ENCODE measurements around the gene FOXP1.

The FOXP1 gene

DNA sequence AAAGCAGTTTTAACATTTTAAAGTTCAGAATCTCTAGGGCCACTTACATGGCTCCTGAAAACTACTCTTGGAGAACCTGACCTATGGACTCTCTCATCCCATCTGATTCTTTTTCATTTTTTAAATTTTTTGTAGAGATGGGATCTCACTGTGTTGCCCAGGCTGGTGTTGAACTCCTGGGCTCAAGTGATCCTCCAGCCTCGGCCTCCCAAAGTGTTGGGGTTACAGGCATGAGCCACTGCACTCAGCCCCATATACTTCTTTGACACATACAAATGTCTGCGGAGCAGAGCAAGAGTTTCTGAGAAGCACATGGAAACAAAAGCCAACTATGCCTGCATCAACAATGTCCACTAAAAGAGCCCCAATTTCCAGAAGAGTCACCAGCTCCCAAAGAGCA, 189.8 kb downstream of the FOXP1 start:
- no peak for DNase-seq

- DNase-seq: no peak
Observed at GRCh38 chr3:71393093-71393492, 190.4 kb downstream of the FOXP1 start.

- no peak for DNase-seq
Observed at GRCh38 chr3:71392251-71392650, 191.3 kb downstream of the FOXP1 start.

- no peak for DNase-seq
Observed at GRCh38 chr3:71391361-71391760, 192.2 kb downstream of the FOXP1 start.

DNA sequence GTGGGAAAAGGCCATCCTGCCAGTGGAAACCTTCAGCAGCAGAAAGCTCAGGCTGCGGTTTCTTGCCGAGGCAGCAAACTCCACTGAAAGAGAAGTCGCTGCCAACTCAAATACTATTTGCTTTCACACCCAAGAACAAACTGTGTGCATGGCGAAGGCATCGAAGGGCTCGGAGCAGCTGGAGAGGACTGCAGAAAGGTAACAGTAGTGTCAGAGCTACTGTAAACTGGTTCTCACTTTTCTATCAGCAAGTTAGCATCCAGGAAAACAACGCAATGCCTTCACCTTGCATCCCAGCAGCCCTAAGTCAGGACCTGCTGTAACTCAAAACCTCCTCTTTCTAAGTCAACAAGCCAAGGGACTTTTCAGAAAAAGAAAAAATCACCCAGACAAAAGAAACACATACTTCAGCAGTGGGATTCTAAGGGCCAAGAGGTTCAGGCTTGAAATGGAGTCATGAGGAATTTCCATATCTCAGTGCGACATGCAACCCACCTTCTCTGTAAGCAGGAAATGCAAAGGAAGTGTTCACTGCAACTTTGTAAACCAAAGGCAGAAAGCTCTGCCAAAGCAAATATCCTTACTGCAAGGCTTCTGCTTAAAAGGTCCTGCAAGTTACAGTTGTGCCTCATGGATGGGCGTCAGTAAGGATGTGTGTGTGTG, 193.5 kb downstream of the FOXP1 start:
- DNase-seq: peak; percentile 86

DNA sequence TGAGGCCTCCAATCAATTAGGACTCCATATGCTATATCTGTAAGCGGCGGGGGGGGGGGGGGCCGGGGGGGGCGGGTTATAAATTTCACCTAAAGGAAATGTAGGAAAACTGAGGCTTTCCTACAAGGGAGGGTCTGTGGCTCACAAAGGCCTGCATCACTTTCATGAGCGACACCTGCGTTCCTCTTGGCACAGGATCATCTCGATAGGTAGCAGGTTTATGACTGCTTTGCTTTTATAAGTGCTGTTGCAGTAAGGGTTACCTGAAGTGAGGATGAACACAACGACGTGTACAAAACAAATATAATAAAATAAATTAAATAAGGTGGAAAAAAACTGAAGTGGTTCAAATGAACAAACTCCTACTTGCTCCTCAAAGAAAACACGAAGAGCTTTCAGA, 194.3 kb downstream of the FOXP1 start:
- no peak for DNase-seq

- DNase-seq: no peak
Observed at GRCh38 chr3:71388535-71389120, 194.9 kb downstream of the FOXP1 start.

- DNase-seq: no peak
Observed at GRCh38 chr3:71387586-71387985, 195.9 kb downstream of the FOXP1 start.

GRCh38 chr3:71384837-71385716, 198.5 kb downstream of the FOXP1 start:
- no peak for DNase-seq

DNA sequence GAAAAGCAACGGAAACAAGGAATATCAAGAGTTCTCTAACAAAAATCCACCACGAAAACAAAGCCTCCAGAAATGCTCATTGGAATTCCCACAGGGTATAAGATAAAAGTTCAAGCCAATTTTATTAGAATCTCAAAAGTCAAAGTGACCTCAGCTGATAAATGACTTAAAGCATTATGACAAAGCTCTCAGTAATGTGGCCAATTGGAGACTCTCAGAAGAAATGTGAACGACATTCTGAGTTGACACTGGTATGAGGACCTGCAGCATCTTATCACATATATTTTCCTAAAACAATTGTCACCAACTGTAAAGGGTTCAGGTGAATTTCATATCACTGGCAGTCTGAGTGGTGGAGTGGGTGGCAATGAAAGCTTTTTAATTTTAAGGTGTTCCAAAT, 199.1 kb downstream of the FOXP1 start:
- DNase-seq: no peak

DNA sequence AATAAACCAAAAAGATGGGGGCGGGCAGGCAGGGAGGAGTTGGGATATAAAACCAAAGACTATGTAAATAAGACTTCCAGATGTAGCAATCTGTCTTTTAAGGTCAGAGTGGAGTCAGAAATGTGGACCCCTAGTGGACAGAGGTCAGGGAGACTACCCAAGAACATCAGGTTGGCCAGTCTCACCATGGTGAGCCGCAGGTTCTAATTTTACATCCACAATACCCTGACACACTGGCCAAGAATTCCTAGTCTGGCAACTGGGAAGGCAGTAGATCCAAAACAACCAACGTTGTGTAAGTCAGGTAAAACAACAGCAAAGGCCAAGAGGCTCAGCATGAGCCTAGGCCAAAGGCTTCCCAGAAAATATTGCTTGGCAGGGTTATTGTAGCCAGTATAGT, 203.4 kb downstream of the FOXP1 start:
- DNase-seq: no peak

DNA sequence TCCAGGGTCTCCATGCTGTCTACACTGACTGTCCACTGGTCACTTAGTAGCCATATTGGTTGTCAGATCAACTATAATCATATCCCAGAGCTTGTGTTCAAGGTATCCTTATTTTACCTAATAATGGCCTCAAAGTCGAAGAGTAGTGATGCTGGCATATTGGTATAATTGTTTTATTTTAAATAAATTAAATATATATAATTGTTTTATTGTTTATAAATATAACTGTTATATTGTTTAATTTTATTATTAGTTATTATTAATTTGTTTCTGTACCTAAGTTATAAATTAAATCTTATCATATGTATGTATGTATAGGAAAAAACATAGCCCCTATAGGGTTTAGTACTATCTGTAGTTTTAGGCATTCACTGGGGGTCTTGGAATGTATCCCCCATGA, 205.0 kb downstream of the FOXP1 start:
- DNase-seq: no peak

- no peak for DNase-seq
Observed at GRCh38 chr3:71376911-71377310, 206.6 kb downstream of the FOXP1 start.

DNA sequence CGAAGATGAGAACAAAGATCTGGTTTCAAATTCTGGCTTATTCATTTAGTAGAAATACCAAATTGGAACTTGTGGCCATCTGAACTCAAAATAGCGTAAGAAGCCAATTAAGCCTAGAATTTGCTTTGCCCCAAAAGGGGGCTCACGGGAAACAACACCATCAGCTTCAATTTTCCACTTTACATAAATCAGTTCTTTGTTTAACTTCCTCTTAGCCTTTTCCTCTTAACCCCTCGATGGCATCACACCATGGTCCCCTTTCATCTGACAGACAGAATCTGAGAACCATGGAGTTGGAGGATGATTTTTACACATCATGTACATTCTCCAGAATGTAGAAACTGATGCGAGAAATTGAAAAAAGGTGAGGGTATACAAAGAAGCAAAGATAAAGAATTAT, 207.0 kb downstream of the FOXP1 start:
- DNase-seq: no peak

DNA sequence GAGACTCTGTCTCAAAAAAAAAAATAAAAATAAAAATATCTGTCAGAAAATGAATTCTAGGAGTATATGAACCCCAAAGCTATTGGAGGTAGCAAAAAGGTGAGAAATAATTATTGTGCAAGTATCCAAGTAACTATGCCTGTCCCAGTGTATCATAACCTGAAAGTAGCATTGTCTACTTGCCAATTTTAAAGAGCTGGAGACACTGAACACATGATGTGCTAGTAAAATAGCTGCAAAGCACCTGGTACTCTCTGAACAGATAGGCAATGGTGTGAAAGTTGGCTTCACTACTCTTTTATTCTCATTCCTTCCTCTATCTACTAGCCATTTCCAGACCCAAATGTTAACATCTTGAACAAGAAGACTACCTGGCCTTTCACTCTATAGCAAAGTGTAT, 208.9 kb downstream of the FOXP1 start:
- no peak for DNase-seq

DNA sequence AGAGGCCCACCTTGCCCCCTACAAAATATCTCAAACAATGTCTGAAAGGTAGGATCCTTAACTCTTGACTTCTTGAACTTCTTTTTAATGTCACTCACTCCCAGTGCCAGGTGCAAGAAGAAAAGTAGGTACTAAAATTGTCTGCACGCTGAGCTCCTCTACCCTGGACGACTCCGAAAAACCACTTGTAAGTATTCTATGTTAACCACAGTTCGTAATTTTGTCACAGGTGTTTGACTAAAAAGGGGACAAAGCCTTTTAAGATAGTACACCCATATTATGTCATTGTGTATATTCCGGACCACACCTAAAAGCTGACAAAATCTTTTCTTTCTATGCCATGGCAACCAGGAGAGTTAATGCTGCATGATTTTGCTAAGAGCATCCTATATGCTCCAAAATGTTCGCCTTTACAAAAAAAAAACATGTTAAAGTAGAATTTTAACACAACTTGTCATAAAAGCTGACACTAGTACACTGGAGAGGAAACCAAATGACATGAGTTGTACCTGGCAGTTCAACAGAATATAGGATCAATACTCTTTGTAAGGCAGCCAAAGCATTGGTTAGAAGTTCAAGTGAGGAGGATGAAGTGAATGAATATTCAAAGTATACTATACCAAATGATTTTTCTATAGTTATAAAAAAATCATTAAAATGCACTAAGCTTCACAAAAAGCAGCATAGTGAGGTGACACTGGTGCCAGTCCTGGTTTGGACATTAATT, 210.5 kb downstream of the FOXP1 start:
- no peak for DNase-seq

- DNase-seq: no peak
Observed at GRCh38 chr3:71372241-71372768, 211.2 kb downstream of the FOXP1 start.

- DNase-seq: no peak
Observed at GRCh38 chr3:71371282-71371681, 212.2 kb downstream of the FOXP1 start.

- no peak for DNase-seq
Observed at GRCh38 chr3:71370467-71370866, 213.1 kb downstream of the FOXP1 start.

DNA sequence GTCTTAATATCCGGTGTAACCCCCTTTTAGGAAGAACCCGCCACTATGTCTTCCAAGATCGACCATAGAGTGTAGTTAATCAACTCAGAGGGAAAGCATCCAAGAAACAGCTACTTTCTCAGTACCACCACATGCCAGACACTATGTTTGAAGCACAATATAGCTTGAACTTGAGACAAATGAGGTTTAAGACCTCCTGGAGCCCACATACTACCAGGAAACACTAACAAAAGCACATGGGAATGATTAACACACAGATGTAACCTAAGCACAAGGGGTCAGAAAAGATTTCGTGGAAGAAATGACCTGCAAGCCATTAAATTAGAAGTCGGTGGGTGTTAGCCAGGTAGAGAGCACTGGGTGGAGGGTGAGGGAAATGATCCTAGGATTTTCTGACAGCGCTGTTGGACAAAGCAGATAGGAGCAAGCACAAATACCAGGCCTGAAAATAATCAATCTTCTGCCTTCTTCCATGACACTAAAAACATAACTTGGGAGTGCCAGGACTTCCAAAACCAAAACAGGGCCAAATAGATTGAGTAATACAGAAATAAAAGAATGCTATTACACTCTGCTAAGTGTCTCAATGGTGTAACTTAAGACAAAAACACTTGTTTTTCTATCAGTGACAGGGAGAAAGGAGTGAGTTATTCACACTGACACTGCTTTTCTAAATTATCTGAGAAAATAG, 213.7 kb downstream of the FOXP1 start:
- no peak for DNase-seq

GRCh38 chr3:71366988-71367604, 216.4 kb downstream of the FOXP1 start:
- no peak for DNase-seq

DNA sequence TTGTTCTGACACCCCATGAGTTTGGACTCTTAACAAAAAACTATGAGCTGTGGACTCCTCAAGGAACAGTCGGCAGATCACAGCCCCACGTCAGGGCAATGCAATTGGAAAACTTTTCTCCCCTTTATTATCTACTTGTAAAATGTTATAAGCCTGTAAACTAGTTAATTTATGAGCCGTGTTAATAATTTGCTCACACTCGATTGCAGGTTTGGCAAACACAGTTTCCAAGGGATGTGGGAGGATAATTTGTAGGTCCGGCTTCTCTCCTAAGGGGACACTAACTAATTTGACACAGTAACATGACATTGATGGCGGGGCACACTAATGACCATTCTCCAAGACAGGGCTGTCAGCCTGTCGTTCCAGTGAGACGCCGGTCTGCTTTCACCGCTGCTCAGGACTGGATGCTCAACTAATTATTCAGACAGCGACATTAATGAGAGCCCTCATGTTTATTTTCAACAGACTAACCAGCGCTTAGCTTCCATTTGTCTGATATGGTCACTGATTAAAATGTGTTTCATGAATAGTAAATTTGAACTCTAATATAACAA, 222.1 kb downstream of the FOXP1 start:
- no peak for DNase-seq

All from femur (tissue), 1 donor.